Spinal cord (tissue), 10 donors: Measurements from ENCODE around the gene BRAT1. TPM values are rescaled to one million over a fixed set of nuclear protein-coding genes. Genes with fewer than 3 reads are reported as not detected.
A peak's percentile ranks its signal among the peaks of the same experiment; 100 is the strongest.

ENCODE experiments used
- DNase-seq, 6 donors: peaks; one replicate each; pipeline versions ENCODE4 v3.0.0 to v3.0.0-alpha.2; 2013 to 2015; ENCODE audit warnings: low spot score in 6 of 6, low read depth in 4 of 6
- H3K27ac ChIP-seq: one replicate; pipeline ENCODE4 v1.5.1; 2013; ENCODE audit warnings: low read depth, low read length, control low read depth
- H3K27me3 ChIP-seq: one replicate; pipeline ENCODE4 v1.6.1; 2013; ENCODE audit warnings: low read length; ENCODE audit not compliant: control insufficient read depth, insufficient read depth
- H3K36me3 ChIP-seq: one replicate; pipeline ENCODE4 v1.6.1; 2013; ENCODE audit warnings: low read length; ENCODE audit not compliant: control insufficient read depth, insufficient read depth
- H3K4me1 ChIP-seq: one replicate; pipeline ENCODE4 v1.6.1; 2013; ENCODE audit warnings: low read length; ENCODE audit not compliant: control insufficient read depth, insufficient read depth
- H3K4me3 ChIP-seq: one replicate; pipeline ENCODE4 v1.5.1; 2013; ENCODE audit warnings: low read depth, low read length, control low read depth
- H3K9me3 ChIP-seq: one replicate; pipeline ENCODE4 v1.6.1; 2013; ENCODE audit warnings: low read length; ENCODE audit not compliant: control insufficient read depth, insufficient read depth
- WGBS: methylation state at CpG from one replicate; pipeline ENCODE4 v1.1.5; 2013; ENCODE audit warnings: missing lambda C conversion rate; ENCODE audit not compliant: insufficient coverage; 5-methylcytosine and 5-hydroxymethylcytosine counted together
- polyA plus RNA-seq, 2 donors: library from polyadenylated mRNA; unstranded; fragments of 120-200 nt; gene quantifications; one replicate each; pipeline ENCODE4 v1.2.1, GENCODE V29; 2013; ENCODE audit not compliant: insufficient read length in 2 of 2
- total RNA-seq, 2 donors: library from RNA; depleted of rRNA in 1 of 2; stranded (reverse); fragments of 120-200 nt in 1 of 2; fragments of >200 nt in 1 of 2; gene quantifications; one replicate each; pipeline versions ENCODE4 v1.2.3 to v1.2.4, GENCODE V29; 2013 to 2014
- donor health status: healthy.

The BRAT1 gene
- total and polyA plus RNA-seq, 4 donors: 18.5 to 49.0 (median 37.6) TPM

GRCh38 chr7:2499719-2500430 lies 55.4 kb downstream of the BRAT1 start:
- WGBS: 37% methylated on average over 23 of the region's 27 CpGs
- H3K27ac ChIP-seq: no peak overlapping the region
- peaks cover 61% of the 10 kb centered on the region for H3K4me1 ChIP-seq

GRCh38 chr7:2499181-2499580 lies 56.1 kb downstream of the BRAT1 start:
- Histone ChIP-seq H3K4me3 (no peak overlapping the region), H3K4me1 (peaks cover 68% of the 10 kb centered on the region), H3K36me3 (peaks cover 5% of the 10 kb centered on the region), H3K27ac (no peak overlapping the region), H3K27me3 (no peaks in the 10 kb centered on the region), H3K9me3 (no peaks in the 10 kb centered on the region)
- DNase-seq: no peak
- 73% methylated on average over 7 of the region's 7 CpGs for WGBS

More at GRCh38 chr7:2499719-2500430, 55.4 kb downstream of the BRAT1 start:
- Histone ChIP-seq H3K9me3 (no peaks in the 10 kb centered on the region), H3K27me3 (no peaks in the 10 kb centered on the region), H3K4me3 (no peak overlapping the region), H3K36me3 (peaks cover 10% of the 10 kb centered on the region)
- DNase-seq: peak in 1 of 6 donors; percentile 69

GRCh38 chr7:2498708-2499107 lies 56.6 kb downstream of the BRAT1 start:
- H3K27ac ChIP-seq: no peak overlapping the region
- peaks cover 68% of the 10 kb centered on the region for H3K4me1 ChIP-seq
- H3K36me3 ChIP-seq: peaks cover 5% of the 10 kb centered on the region
- WGBS: 69% methylated on average over 4 of the region's 6 CpGs
- H3K27me3 ChIP-seq: no peaks in the 10 kb centered on the region
- DNase-seq: no peak
- H3K9me3 ChIP-seq: no peaks in the 10 kb centered on the region
- H3K4me3 ChIP-seq: no peak overlapping the region

GRCh38 chr7:2497500-2498336 lies 57.6 kb downstream of the BRAT1 start:
- peaks cover 67% of the 10 kb centered on the region for H3K4me1 ChIP-seq
- H3K27me3 ChIP-seq: no peaks in the 10 kb centered on the region
- no peak for DNase-seq
- no peak overlapping the region for H3K4me3 ChIP-seq
- peaks cover 5% of the 10 kb centered on the region for H3K36me3 ChIP-seq
- H3K27ac ChIP-seq: no peak overlapping the region
- no peaks in the 10 kb centered on the region for H3K9me3 ChIP-seq
- 40% methylated on average over 16 of the region's 25 CpGs for WGBS

GRCh38 chr7:2497065-2497464 lies 58.3 kb downstream of the BRAT1 start:
- H3K36me3 ChIP-seq: peaks cover 5% of the 10 kb centered on the region
- peaks cover 67% of the 10 kb centered on the region for H3K4me1 ChIP-seq
- no peak for DNase-seq
- no peaks in the 10 kb centered on the region for H3K27me3 ChIP-seq
- H3K27ac ChIP-seq: no peak overlapping the region
- H3K9me3 ChIP-seq: no peaks in the 10 kb centered on the region
- no peak overlapping the region for H3K4me3 ChIP-seq
- WGBS: 100% methylated on average over 3 of the region's 3 CpGs

GRCh38 chr7:2496375-2496774 lies 58.9 kb downstream of the BRAT1 start:
- WGBS: 63% methylated on average over 8 of the region's 9 CpGs
- DNase-seq: no peak
- H3K4me1 ChIP-seq: peaks cover 67% of the 10 kb centered on the region
- no peaks in the 10 kb centered on the region for H3K9me3 ChIP-seq
- no peaks in the 10 kb centered on the region for H3K27me3 ChIP-seq
- H3K4me3 ChIP-seq: no peak overlapping the region
- no peak overlapping the region for H3K27ac ChIP-seq
- H3K36me3 ChIP-seq: peaks cover 5% of the 10 kb centered on the region

GRCh38 chr7:2495418-2496299 lies 59.7 kb downstream of the BRAT1 start:
- Histone ChIP-seq H3K27me3 (no peaks in the 10 kb centered on the region), H3K4me3 (no peak overlapping the region), H3K9me3 (no peaks in the 10 kb centered on the region), H3K4me1 (peaks cover 66% of the 10 kb centered on the region), H3K36me3 (peaks cover 5% of the 10 kb centered on the region), H3K27ac (no peak overlapping the region)
- DNase-seq: peak in 3 of 6 donors; percentile 71 to 93 (median 88)
- 37% methylated on average over 15 of the region's 25 CpGs for WGBS

GRCh38 chr7:2494191-2495130 lies 60.9 kb downstream of the BRAT1 start:
- 65% methylated on average over 27 of the region's 32 CpGs for WGBS
- Histone ChIP-seq H3K27me3 (no peaks in the 10 kb centered on the region), H3K9me3 (no peaks in the 10 kb centered on the region), H3K4me1 (peaks cover 64% of the 10 kb centered on the region), H3K27ac (no peak overlapping the region), H3K36me3 (peaks cover 5% of the 10 kb centered on the region), H3K4me3 (no peak overlapping the region)
- DNase-seq: no peak
